ENCODE measurements around the gene EFNA4. TPM values are rescaled to one million over a fixed set of nuclear protein-coding genes. Genes with fewer than 3 reads are reported as not detected.
A peak's percentile ranks its signal among the peaks of the same experiment; 100 is the strongest.

EFNA4 gene
- total and polyA plus RNA-seq, 9 of the 15 experiments (the other 6 are each of a cell fraction or from before 2014, with no cell fraction given), result 0.68 to 7.4 (median 6.1) TPM

- TF ChIP-seq POLR2G (IDR thresholded peaks at IDR 0.05; ENCODE audit: low read depth, low read length), result peak; percentile 67; the same call in 1 of the 2 replicates
Measured at GRCh38 chr1:155016231-155016831, 47.2 kb upstream of the EFNA4 start (continued).

- Histone ChIP-seq H2AFZ (ENCODE audit: low read depth, low read length) (peak overlapping the region; percentile 29; the same call in 1 of the 2 replicates), H3K27ac (ENCODE audit: extremely low read depth, low read depth, low read length) (peak overlapping the region; percentile 81), H3K36me3 (ENCODE audit: control insufficient read depth, insufficient read depth, low read length) (peaks cover 45% of the 10 kb centered on the region; the same call in 2 of the 3 replicates), H3K27me3 (ENCODE audit: control insufficient read depth in 2 of 2, insufficient read depth in 2 of 2, low read length in 2 of 2) (no peaks in the 10 kb centered on the region), H3K4me1 (replicated peaks in 1 of 2; ENCODE audit: control insufficient read depth in 2 of 2, insufficient read depth in 2 of 2, low read length in 2 of 2) (peaks cover 28 to 57% of the 10 kb centered on the region in 2 experiments), H3K9ac (ENCODE audit: insufficient read depth in 1 of 2, low read depth in 2 of 2, low read length in 2 of 2) (peak overlapping the region; percentile 61 to 87), H3K9me3 (replicated peaks; ENCODE audit: control insufficient read depth, insufficient read depth, low read depth, low read length) (no peaks in the 10 kb centered on the region), H4K20me1 (replicated peaks; ENCODE audit: control insufficient read depth, insufficient read depth, low read length) (no peaks in the 10 kb centered on the region), H3K79me2 (ENCODE audit: control insufficient read depth, insufficient read depth, low read length) (peaks cover 14% of the 10 kb centered on the region), H3K9me1 (ENCODE audit: control insufficient read depth, insufficient read depth, low read length) (no peaks in the 10 kb centered on the region), H3K4me2 (ENCODE audit: insufficient read depth, low read length) (peak overlapping the region; percentile 53), H3K4me3 (peak overlapping the region; percentile 31)
- CTCF ChIA-PET (ENCODE audit: low intra/inter-chr PET ratio), result interaction anchor here (0.5 to 2.8 kb wide), 11 partner anchors 17 to 477 kb away, joined by 3 to 28 read pairs (median 4); partner anchors contain the start of genes CKS1B, PBXIP1, PYGO2 and UBE2Q1
- 6% methylated on average over 18 of the region's 49 CpGs for WGBS (ENCODE audit: insufficient coverage, low coverage, missing lambda C conversion rate)
- POLR2A ChIA-PET, result interaction anchor here (0.5 to 2.3 kb wide), 16 partner anchors 9 to 174 kb away, joined by 3 to 15 read pairs (median 4); partner anchors contain the start of genes DCST1, DCST2, LENEP and PBXIP1
- no TSS peak for BruUV-seq (replicated peaks)
- intact Hi-C loops (cut with micrococcal nuclease), result loop anchor here (1.0 to 2.0 kb wide), 2 partner anchors 15 to 56 kb away; partner anchors contain the start of genes PYGO2 and ZBTB7B
- ATAC-seq, result peak; percentile 93
- in situ Hi-C loops (cut with MboI), result no loop called here
- DNase-seq (ENCODE audit: extremely low read depth in 1 of 4, low spot score in 3 of 4), result peak; percentile 90 to 96 (median 91)
- peak; percentile 84 for FAIRE-seq
- TF ChIP-seq BCL6 (CRISPR knock-in tag; IDR thresholded peaks at IDR 0.05), result no peak
- TF ChIP-seq AFF1 (IDR thresholded peaks at IDR 0.05; ENCODE audit: low read depth in 1 of 2, partially characterized antibody in 2 of 2), result peak in 1 of 2 experiments; percentile 11
- TF ChIP-seq MAFF (IDR thresholded peaks at IDR 0.05; ENCODE audit: low read length), result no peak
- TF ChIP-seq MAZ (CRISPR knock-in tag; conservative IDR thresholded peaks at IDR 0.05 in 1 of 2, IDR thresholded peaks at IDR 0.05 in 1 of 2), result peak; percentile 98 to 99
- TF ChIP-seq RAD21 (CRISPR knock-in tag; conservative IDR thresholded peaks at IDR 0.05 in 1 of 2, IDR thresholded peaks at IDR 0.05 in 1 of 2), result peak; percentile 92 to 96
- TF ChIP-seq ZNF12 (CRISPR knock-in tag; IDR thresholded peaks at IDR 0.05), result no peak
- TF ChIP-seq FOXP1 (CRISPR knock-in tag; IDR thresholded peaks at IDR 0.05), result peak; percentile 86
- no peak for TF ChIP-seq ZKSCAN1 (IDR thresholded peaks at IDR 0.05; ENCODE audit: low read depth, low read length)
- no peak for TF ChIP-seq FOXO4 (CRISPR knock-in tag; IDR thresholded peaks at IDR 0.05)
- no peak for TF ChIP-seq NFE2L1 (tag; IDR thresholded peaks at IDR 0.05; ENCODE audit: borderline replicate concordance, low read depth)
Measured at GRCh38 chr1:155017041-155017945, 46.2 kb upstream of the EFNA4 start.

Measured in K562 (cell line).